HG03045 (cell line): ENCODE measurements around the gene POM121L2.
"Not testable (repeated sequence)": the region's sequence is repeated elsewhere in the genome, so short reads cannot be mapped to it uniquely, and the experiment has no call there.

Experiments
- ATAC-seq: cut with Tn5 transposase; IDR thresholded peaks from one replicate; pipeline ENCODE4 v1.9.1; 2021; ENCODE audit warnings: mild to moderate bottlenecking, moderate library complexity; ENCODE audit not compliant: unreplicated experiment

The POM121L2 gene

DNA sequence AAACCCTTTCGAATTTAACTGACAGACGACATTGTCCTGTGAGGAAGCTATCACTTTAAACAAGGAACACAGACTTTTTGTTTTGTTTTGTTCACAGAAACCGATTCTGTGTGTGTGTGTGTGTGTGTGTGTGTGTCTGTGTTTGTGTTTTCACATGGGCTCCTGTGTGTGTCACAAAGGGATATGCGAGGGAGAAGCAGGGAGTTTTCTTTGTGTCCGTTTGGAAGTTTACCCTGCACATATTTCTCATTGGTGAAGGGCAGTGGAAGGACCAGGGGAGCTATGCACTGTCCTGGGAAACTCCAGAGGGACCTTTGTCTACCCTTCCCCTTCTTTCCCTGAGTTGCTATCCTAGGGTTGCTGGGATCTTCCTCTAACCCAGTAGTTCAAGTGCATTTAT, 17.7 kb downstream of the POM121L2 start:
- ATAC-seq, result no peak

- no peak for ATAC-seq
These were observed 18.5 kb downstream of the POM121L2 start for GRCh38 chr6:27293436-27294098.

DNA sequence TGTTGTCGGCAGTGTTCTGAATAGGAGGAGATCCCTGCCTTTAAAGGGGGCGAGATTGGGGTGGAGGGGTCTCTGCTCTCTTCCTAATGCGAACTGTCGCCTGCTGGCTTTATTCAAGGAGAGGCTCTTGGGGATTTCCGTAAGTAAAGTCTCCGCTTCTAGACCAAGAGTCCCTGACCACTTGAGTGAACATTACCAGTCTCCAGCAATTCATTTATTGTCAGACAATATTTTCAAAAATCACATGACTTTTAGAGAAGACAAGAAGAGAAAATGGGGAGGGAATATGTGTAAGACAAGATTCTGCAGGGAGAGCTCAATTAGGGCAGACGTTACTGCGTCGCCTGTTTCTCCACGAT, 21.2 kb downstream of the POM121L2 start:
- ATAC-seq, result no peak

- ATAC-seq, result no peak
These were observed 21.8 kb downstream of the POM121L2 start for GRCh38 chr6:27290065-27290849.

DNA sequence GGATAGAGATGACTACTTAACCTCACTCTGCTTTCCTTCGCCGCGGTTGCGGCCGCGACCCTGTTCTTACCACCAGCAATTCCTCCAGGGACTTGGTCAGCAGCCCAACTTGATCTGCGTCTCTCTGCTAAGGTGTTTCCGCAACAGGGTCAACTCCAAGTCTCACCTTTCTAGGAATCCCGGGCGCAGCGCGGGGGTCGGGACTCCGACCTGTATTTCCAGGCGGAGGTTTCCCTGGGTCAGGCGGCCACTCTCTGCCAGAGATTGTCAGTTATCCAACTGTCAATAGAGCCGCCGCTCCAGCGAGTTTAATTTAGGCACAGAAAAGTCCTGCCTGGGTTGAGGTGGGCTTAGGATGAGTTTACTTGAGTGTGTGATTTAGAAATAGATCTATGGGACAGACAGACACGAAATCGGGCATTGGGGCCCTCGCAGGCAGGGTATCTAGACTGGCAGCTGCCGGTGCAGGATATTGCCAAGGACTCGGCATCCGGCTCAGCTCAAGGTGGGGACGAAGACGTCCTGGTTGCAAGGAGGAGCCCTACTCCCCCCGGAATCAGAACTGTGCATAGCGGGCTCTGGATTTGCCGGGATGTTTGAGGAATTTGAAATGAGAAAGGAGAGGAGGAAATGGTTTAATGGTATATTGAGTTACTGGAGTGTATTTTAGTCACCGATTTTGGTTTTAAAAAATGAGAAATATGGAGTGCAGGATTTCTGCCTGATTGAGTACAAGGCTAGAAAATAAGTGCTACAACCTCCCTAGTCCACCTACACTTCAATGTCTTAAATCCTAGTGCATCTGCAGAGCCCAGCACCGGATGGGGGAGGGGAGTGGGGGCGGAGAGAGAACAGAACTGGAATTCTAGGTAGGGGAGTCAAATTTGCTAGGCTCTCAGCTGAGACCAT, 23.7 kb downstream of the POM121L2 start:
- no peak for ATAC-seq

GRCh38 chr6:27287751-27288135, 24.3 kb downstream of the POM121L2 start:
- no peak for ATAC-seq

- ATAC-seq, result no peak
These were observed 25.9 kb downstream of the POM121L2 start for GRCh38 chr6:27286141-27286540.

DNA sequence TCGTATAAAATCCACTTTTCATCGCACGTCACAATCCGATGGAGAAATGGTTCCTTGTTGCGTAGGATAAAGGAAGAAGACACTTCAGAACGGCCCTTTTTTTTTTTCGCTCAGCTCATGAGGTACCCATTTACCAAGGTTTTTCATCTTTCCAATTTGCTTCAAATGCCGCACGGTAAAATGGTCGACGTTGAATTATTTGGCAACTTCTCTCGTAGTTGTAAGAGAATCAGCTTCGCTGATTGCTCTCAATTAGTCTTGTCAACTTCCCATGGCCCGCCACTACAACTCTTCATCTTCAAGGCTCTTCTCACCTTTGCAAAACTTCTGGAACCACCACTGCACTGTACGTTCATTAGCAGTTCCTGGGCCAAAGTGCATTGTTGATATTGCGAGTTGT, 28.8 kb downstream of the POM121L2 start:
- ATAC-seq, result no peak

GRCh38 chr6:27281569-27281968, 30.5 kb downstream of the POM121L2 start:
- no peak for ATAC-seq

- no peak for ATAC-seq
These were observed 31.0 kb downstream of the POM121L2 start for GRCh38 chr6:27281105-27281539.

DNA sequence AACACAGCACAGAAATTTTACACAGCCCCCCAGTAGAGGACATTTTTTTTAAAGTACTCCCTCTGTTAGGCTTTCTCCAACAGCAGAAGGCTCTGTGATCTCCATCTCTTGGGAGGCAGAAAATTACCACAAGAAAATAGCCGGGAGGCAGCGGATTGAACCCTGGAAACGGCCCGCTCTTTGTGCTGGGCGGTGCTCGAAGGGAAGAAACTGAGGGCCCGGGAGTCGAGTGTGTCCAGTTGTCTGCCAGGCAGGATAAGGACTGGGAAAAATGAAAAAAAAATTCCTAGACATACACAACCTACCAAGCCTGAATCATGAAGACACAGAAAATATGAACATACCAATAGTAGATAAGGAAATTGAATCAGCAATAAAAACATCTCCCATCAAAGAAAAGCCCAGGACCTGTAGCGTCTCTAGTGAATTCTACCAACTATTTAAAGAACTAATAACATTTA, 31.5 kb downstream of the POM121L2 start:
- ATAC-seq, result no peak

GRCh38 chr6:27280064-27280539, 32.0 kb downstream of the POM121L2 start:
- no peak for ATAC-seq

GRCh38 chr6:27279513-27280063, 32.5 kb downstream of the POM121L2 start:
- ATAC-seq, result no peak

DNA sequence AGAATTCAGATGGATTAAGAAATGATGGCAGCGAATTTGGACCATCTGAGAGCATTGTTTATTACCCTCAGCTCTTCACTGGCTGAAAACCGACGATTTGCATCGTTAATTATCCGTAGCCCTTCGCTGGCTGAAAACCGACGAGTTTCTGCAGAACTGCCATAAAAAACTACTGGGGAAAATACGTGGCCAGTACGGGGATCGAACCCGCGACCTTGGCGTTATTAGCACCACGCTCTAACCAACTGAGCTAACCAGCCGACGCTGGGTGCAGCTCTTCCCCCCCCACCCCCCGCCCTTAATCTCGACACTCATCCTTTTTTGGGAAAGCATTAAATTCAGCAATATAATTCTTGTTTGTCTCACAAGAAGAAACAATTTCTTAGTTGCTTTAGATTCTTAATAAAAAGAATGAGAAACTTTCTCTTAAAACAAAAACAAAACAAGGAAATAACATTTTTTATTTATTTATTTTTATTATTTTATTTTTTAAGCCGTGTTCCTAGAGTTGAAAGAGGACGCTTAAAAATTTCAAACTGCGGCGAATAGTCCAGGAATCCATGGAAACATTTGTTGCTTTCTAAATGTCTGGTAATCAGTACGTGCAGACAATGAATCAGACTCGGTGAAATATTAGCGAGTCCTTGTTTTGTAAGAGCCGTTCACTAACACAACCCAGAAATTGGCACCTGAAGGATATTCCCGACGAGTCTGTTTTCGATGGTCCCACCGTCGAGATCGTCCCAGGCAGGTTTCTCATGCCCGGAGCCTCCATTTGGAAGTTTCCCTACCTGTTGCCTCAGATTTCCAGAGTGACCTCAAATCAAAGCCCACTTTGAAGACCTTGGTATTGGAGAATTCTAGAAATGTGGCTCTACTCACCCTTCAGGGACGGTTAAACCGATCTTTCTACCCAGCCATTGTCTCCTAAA, 36.8 kb downstream of the POM121L2 start:
- no peak for ATAC-seq

GRCh38 chr6:27273783-27274182, 38.3 kb downstream of the POM121L2 start:
- ATAC-seq, result no peak

DNA sequence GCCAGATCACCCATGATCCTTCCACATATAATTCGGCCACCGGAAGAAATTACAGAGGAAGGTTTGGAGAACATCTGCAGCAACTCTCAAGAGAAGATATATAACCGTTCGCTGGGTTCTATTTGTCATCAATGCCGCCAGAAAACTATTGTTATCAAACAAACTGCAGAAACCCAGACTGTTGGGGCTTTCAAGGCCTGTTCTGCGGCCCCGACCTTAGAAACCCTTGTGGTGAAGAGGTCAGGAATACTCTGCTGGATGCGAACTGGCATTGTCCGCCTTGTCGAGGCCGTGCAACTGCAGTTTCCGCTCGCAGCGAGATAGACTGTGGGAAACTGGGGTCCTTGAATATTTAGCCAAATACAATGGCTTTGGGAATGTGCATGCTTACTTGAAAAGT, 43.3 kb downstream of the POM121L2 start:
- no peak for ATAC-seq

DNA sequence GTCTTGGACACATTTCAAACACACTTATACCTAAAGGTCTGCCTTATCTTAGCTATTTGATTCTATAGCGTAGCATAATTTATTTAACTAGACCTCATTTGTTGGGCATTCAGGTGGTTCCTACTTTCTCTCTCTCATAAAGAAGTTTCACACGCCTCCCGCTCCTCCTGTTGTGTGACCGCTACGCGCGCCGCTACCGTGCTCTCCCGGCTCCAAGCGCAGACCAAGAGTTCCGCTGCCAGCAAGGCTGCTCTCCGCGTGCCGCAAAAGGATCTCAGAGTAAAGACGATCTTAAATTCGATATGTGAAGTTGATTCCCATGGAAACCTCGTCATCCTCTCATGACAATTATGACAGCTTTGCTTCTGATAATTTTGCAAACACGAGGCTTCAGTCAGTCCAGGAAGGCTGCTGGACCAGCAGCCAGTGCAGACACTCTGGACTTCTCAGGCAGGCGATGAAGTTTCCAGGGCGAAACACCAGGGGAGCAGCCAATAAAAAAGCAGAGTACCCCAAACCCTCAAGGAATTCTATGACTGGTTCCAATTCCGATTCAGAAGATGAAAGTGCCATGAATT, 44.1 kb downstream of the POM121L2 start:
- ATAC-seq, result no peak

DNA sequence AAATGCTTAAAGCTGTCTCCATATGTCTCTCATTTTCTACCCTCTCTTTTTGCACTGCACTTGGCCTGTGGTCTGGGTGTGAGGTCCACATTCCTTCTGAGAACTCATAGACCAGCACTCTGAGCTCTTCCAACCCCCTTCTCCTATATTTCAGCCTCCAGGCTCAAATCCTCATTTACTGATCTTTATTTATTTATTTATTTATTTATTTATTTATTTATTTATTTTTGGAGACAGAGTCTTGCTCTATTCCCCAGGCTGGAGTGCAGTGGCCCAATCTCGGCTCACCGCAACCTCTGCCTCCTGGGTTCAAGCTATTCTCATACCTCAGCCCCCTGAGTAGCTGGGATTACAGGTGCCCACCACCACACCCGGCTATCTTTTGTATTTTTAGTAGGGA, 45.1 kb downstream of the POM121L2 start:
- ATAC-seq, result not testable (repeated sequence)

DNA sequence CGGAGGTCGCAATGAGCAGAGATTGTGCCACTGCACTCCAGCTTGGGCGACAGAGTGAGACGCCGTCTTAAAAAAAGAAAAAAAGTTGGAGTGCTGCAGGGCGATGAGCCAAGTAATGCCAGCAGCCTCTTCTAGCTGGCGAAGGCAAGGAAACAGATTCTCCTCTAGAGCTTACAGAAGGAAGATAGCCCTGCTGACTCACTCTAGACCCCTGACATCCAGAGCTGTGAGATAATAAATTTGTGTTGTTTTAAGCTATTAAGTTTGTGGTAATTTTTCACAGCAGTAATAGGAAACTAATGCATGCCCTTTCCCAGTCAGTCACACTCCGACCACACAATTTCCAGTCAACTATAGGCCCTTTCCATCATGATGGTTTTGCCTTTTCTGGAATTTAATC, 48.2 kb downstream of the POM121L2 start:
- no peak for ATAC-seq
